Neural cell (in vitro differentiated cells): Measurements from ENCODE around the gene RAI1. TPM values are rescaled to one million over a fixed set of nuclear protein-coding genes. Genes with fewer than 3 reads are reported as not detected.

Source experiments
- H2AFZ ChIP-seq: fragments of 200-600, 300-800 bp; sonication (generic), shearing (Covaris generic); 2 replicates; pipeline ENCODE4 v1.6.0; 2014; ENCODE audit warnings: low read depth, mild to moderate bottlenecking, antibody characterized with exemption, low read length, moderate library complexity
- H3F3A ChIP-seq: fragments of 200-600 bp; shearing (Covaris generic); 2 replicates; pipeline ENCODE4 v1.6.1; 2016; ENCODE audit warnings: mild to moderate bottlenecking, moderate library complexity, mixed read lengths, antibody characterized with exemption, low read length; ENCODE audit not compliant: insufficient read depth, poor library complexity, severe bottlenecking
- H3K27ac ChIP-seq: fragments of 200-600, 300-800 bp; sonication (generic), shearing (Covaris generic); 2 replicates; pipeline ENCODE4 v1.5.1; 2014; ENCODE audit warnings: mild to moderate bottlenecking, low read length, moderate library complexity
- H3K27me3 ChIP-seq: fragments of 300-800, 200-600 bp; sonication (generic), shearing (Covaris generic); 2 replicates; pipeline ENCODE4 v1.6.0; 2014; ENCODE audit warnings: mild to moderate bottlenecking, low read depth, low read length, moderate library complexity; ENCODE audit not compliant: insufficient read depth
- H3K36me3 ChIP-seq: fragments of 300-800, 200-600 bp; sonication (generic), shearing (Covaris generic); 2 replicates; pipeline ENCODE4 v1.5.1; 2014; ENCODE audit warnings: mild to moderate bottlenecking, antibody characterized with exemption, low read length, moderate library complexity; ENCODE audit not compliant: insufficient read depth
- H3K4me2 ChIP-seq: fragments of 300-800, 200-600 bp; sonication (generic), shearing (Covaris generic); 2 replicates; pipeline ENCODE4 v1.6.0; 2014; ENCODE audit warnings: mild to moderate bottlenecking, low read length
- H3K4me3 ChIP-seq: fragments of 300-800, 200-600 bp; sonication (generic), shearing (Covaris generic); 2 replicates; pipeline ENCODE4 v1.5.1; 2014; ENCODE audit warnings: mild to moderate bottlenecking, low read length, moderate library complexity
- H3K79me2 ChIP-seq: fragments of 200-600 bp; shearing (Covaris generic); replicated peaks from 2 replicates; pipeline ENCODE4 v1.6.0; 2014; ENCODE audit warnings: mild to moderate bottlenecking, low read length, moderate library complexity; ENCODE audit not compliant: insufficient read depth
- H3K9ac ChIP-seq: fragments of 300-800, 200-600 bp; sonication (generic), shearing (Covaris generic); 2 replicates; pipeline ENCODE4 v1.6.1; 2016; ENCODE audit warnings: mild to moderate bottlenecking, low read length, mixed read lengths
- H3K9me2 ChIP-seq: fragments of 200-600 bp; shearing (Covaris generic); 2 replicates; pipeline ENCODE4 v1.6.1; 2016; ENCODE audit warnings: mild to moderate bottlenecking, low read length, mixed read lengths; ENCODE audit not compliant: insufficient read depth
- H3K9me3 ChIP-seq: fragments of 200-600, 300-800 bp; sonication (generic), shearing (Covaris generic); 2 replicates; pipeline ENCODE4 v1.6.1; 2016; ENCODE audit warnings: mild to moderate bottlenecking, mixed run types, low read length, moderate library complexity, mixed read lengths
- H4K20me1 ChIP-seq: fragments of 200-600 bp; shearing (Covaris generic); 2 replicates; pipeline ENCODE4 v1.6.1; 2016; ENCODE audit warnings: mild to moderate bottlenecking, mixed run types; ENCODE audit not compliant: insufficient read depth
- CTCF ChIP-seq: fragments of 450-650 bp; IDR thresholded peaks from 2 replicates; pipeline ENCODE4 v1.5.1; 2014; ENCODE audit warnings: antibody characterized with exemption, mild to moderate bottlenecking, moderate library complexity; ENCODE audit not compliant: poor library complexity, severe bottlenecking
- EP300 ChIP-seq: fragments of 450-650 bp; conservative IDR thresholded peaks from 2 replicates; pipeline ENCODE4 v1.6.1; 2014; ENCODE audit warnings: antibody characterized with exemption, mild to moderate bottlenecking, moderate library complexity; ENCODE audit not compliant: poor library complexity, severe bottlenecking
- EZH2 ChIP-seq: fragments of 200-600, 300-800 bp; shearing (Covaris generic), sonication (generic); IDR thresholded peaks from 2 replicates; pipeline ENCODE4 v1.6.1; 2014; ENCODE audit warnings: antibody characterized with exemption, low read length, borderline replicate concordance, mild to moderate bottlenecking; ENCODE audit not compliant: insufficient read depth, poor library complexity, severe bottlenecking
- MXI1 ChIP-seq: fragments of 450-650 bp; conservative IDR thresholded peaks from 2 replicates; pipeline ENCODE4 v1.6.1; 2014; ENCODE audit warnings: antibody characterized with exemption, mild to moderate bottlenecking; ENCODE audit not compliant: poor library complexity, severe bottlenecking
- POLR2AphosphoS5 ChIP-seq: IDR thresholded peaks from 2 replicates; pipeline ENCODE4 v1.6.1; 2012
- RAD21 ChIP-seq: fragments of 450-650 bp; conservative IDR thresholded peaks from 2 replicates; pipeline ENCODE4 v1.6.1; 2014; ENCODE audit warnings: antibody characterized with exemption, mild to moderate bottlenecking, moderate library complexity
- REST ChIP-seq: IDR thresholded peaks from 2 replicates; pipeline ENCODE4 v1.6.1; 2012; ENCODE audit warnings: borderline replicate concordance
- SMC3 ChIP-seq: fragments of 450-650 bp; conservative IDR thresholded peaks from 2 replicates; pipeline ENCODE4 v1.6.1; 2014; ENCODE audit warnings: antibody characterized with exemption, mild to moderate bottlenecking, moderate library complexity; ENCODE audit not compliant: poor library complexity
- TAF1 ChIP-seq: IDR thresholded peaks from 2 replicates; pipeline ENCODE4 v1.6.1; 2012; ENCODE audit warnings: low read depth
- polyA plus RNA-seq: library from polyadenylated mRNA; depleted of rRNA; stranded (reverse); fragments of >200 nt; gene quantifications from 2 replicates; pipeline ENCODE4 v1.2.3, GENCODE V29; 2014

The RAI1 gene
- polyA plus RNA-seq, 1 donor from 2014 or later, result 16.9 TPM

GRCh38 chr17:17820463-17821158 is 139.4 kb downstream of the RAI1 start:
- Histone ChIP-seq H3K9ac (no peak overlapping the region), H3K4me3 (no peak overlapping the region), H3K79me2 (peaks cover 15% of the 10 kb centered on the region), H2AFZ (no peak overlapping the region), H3F3A (no peaks in the 10 kb centered on the region), H3K9me2 (no peaks in the 10 kb centered on the region), H3K4me2 (no peak overlapping the region), H3K27me3 (no peaks in the 10 kb centered on the region), H3K27ac (no peak overlapping the region), H3K9me3 (no peaks in the 10 kb centered on the region), H3K36me3 (no peaks in the 10 kb centered on the region), H4K20me1 (no peaks in the 10 kb centered on the region)
- TF ChIP-seq CTCF, result no peak
- no peak for TF ChIP-seq RAD21
- no peak for TF ChIP-seq POLR2AphosphoS5
- TF ChIP-seq EZH2, result no peak
- TF ChIP-seq EP300, result no peak
- TF ChIP-seq TAF1, result no peak
- no peak for TF ChIP-seq SMC3
- TF ChIP-seq REST, result no peak
- no peak for TF ChIP-seq MXI1

DNA sequence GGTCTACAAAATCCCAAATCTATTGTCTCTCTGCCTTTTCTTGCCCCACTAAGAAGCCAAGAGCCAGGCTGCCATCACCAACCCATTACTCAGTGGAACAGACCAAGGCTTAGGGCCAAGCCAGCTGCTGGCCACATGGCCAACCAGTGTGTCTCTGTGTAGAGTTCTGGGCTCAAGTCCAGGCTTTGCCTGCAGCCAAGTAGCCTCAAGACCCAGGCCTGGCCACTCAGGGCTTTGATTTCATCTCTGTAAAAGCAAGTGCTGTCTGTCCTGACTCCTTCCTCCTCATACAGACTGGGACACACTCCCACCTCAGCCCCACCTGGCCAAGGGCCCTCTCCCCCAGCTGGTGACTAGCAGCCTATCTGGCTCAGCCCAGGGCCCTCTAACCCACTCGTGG is 140.9 kb downstream of the RAI1 start:
- Histone ChIP-seq H3K27me3 (no peaks in the 10 kb centered on the region), H3F3A (no peaks in the 10 kb centered on the region), H3K36me3 (no peaks in the 10 kb centered on the region), H3K9me3 (no peaks in the 10 kb centered on the region), H3K9ac (no peak overlapping the region), H3K4me3 (peak overlapping the region; percentile 67), H3K79me2 (peaks cover 15% of the 10 kb centered on the region), H2AFZ (no peak overlapping the region), H3K4me2 (no peak overlapping the region), H3K9me2 (no peaks in the 10 kb centered on the region), H3K27ac (no peak overlapping the region), H4K20me1 (no peaks in the 10 kb centered on the region)
- no peak for TF ChIP-seq SMC3
